BLaER1 (cell line): ENCODE results near the gene LCE7A.

ENCODE experiments used
- H3K27ac ChIP-seq: shearing (Covaris generic); formaldehyde crosslinking; 2 replicates; pipeline ENCODE4 v1.8.1; 2022
- H3K27me3 ChIP-seq: shearing (Covaris generic); formaldehyde crosslinking; 2 replicates; pipeline ENCODE4 v1.8.1; 2022
- H3K36me3 ChIP-seq: shearing (Covaris generic); formaldehyde crosslinking; 2 replicates; pipeline ENCODE4 v1.8.1; 2022
- H3K4me1 ChIP-seq: shearing (Covaris generic); formaldehyde crosslinking; 2 replicates; pipeline ENCODE4 v1.8.1; 2022
- H3K4me2 ChIP-seq: shearing (Covaris generic); formaldehyde crosslinking; 2 replicates; pipeline ENCODE4 v1.8.1; 2022
- H3K4me3 ChIP-seq: shearing (Covaris generic); formaldehyde crosslinking; 2 replicates; pipeline ENCODE4 v1.8.1; 2022
- H3K9ac ChIP-seq: shearing (Covaris generic); formaldehyde crosslinking; 2 replicates; pipeline ENCODE4 v1.8.1; 2022
- H3K9me3 ChIP-seq: shearing (Covaris generic); formaldehyde crosslinking; 2 replicates; pipeline ENCODE4 v1.8.1; 2022
- H4K20me1 ChIP-seq: shearing (Covaris generic); formaldehyde crosslinking; 2 replicates; pipeline ENCODE4 v1.8.1; 2022
- Cebpa-rat ChIP-seq: shearing (Covaris generic); IDR thresholded peaks from 2 replicates; pipeline ENCODE4 v1.8.1; 2022

The LCE7A gene

DNA sequence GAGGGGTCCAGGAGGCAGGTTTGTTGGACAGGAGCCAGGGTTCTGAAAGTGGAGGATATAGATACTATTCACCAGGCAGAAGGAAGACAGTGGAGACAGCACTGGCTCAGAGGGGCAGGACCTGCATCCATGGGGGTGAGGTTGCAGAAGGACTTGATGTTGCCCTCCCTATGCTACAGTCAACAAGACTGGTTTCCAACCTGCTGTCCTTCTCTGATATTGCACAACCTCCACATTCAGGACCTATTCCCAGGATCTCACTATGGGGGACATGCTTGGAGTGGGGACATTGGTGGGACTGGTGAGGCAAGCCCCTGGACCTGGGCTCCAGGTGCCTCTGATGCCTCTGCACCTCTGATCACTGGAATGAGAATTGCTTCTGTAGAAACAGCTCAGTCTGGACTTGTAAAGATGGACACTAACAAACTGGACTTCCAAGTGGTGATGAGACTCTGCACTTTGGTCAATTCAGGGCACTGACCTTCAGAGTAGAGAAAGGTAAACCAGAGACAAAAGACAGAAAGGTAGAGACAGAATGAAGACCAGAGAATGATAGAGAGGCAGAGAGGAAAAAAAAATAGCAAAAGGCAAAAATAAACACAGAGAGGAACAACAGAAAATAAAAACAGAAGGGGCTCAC, 19.9 kb downstream of the LCE7A start:
- Histone ChIP-seq H3K27ac (no peak overlapping the region), H3K4me1 (no peaks in the 10 kb centered on the region), H3K4me2 (no peak overlapping the region), H3K9me3 (no peaks in the 10 kb centered on the region), H3K36me3 (no peaks in the 10 kb centered on the region), H3K4me3 (no peak overlapping the region), H3K9ac (no peak overlapping the region), H4K20me1 (no peaks in the 10 kb centered on the region), H3K27me3 (no peaks in the 10 kb centered on the region)
- TF ChIP-seq Cebpa-rat = no peak

DNA sequence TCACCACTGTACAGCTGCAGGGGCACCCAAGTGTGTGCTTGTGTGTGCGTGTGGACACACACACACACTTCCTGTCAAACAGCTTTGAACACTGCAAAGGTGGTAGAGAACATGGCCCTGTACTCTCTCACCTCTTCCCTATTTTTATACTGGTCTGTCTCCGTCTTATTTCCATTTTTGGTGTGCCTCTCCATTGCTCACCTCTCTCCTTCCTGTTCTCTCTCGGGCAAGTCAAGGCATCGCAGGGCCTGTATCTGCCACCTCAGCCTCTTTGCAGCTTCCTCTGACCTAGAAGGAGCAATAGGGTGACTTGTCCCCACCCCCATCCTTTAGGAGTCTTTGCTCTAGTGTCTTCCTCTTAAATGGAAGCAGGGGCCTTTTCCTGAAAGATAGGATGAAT, 20.5 kb downstream of the LCE7A start:
- H3K9ac ChIP-seq = no peak overlapping the region
- no peak for TF ChIP-seq Cebpa-rat
- no peaks in the 10 kb centered on the region for H4K20me1 ChIP-seq
- H3K4me2 ChIP-seq = no peak overlapping the region
- no peak overlapping the region for H3K4me3 ChIP-seq
- H3K27ac ChIP-seq = no peak overlapping the region
- no peaks in the 10 kb centered on the region for H3K9me3 ChIP-seq
- H3K27me3 ChIP-seq = no peaks in the 10 kb centered on the region
- H3K36me3 ChIP-seq = no peaks in the 10 kb centered on the region
- no peaks in the 10 kb centered on the region for H3K4me1 ChIP-seq

DNA sequence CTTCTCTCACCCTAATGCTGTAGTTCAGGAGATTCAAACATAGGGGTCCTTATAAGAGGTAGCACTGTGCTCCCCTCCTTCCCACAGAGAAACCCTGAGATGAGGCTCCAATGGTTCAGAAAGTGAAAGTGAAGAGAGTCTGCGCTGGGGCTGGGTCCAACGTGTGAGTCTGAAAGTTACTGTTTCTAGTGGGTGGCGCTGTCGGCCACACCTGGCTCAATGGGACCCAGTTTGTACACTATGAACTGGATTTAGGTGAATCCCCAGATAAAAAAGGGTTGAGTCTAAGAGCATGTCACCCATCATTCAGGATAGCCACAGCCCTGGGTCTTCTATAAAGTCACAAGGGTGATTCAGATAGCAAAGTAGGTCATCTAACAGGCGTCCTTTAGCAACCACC, 21.1 kb downstream of the LCE7A start:
- Histone ChIP-seq H3K4me3 (no peak overlapping the region), H3K27me3 (no peaks in the 10 kb centered on the region), H3K4me2 (no peak overlapping the region), H3K9me3 (no peaks in the 10 kb centered on the region), H3K27ac (no peak overlapping the region), H4K20me1 (no peaks in the 10 kb centered on the region), H3K36me3 (no peaks in the 10 kb centered on the region), H3K9ac (no peak overlapping the region), H3K4me1 (no peaks in the 10 kb centered on the region)
- TF ChIP-seq Cebpa-rat = no peak

DNA sequence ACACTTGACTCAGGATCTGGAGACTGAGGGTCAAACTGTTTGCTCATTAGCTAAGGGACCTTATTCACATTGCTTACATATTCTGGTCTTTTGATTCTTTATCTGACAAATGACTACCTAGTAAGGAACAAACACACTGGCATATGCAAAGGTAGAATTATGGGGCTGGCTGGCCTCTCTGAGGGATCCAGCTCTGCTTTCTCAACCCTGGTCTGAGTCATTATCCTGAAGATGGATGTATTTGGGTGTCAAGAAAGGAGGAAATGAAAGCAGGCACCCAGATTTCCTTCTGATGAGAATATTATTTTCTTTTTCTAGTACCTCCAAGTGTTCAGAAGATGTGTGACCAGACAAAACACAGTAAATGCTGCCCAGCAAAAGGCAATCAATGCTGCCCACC, 24.3 kb downstream of the LCE7A start:
- Histone ChIP-seq H4K20me1 (no peaks in the 10 kb centered on the region), H3K4me3 (no peak overlapping the region), H3K27ac (no peak overlapping the region), H3K4me1 (0 out of 2 replicates have a peak, but pooled peaks cover 6% of the 10 kb centered on the region), H3K9ac (no peak overlapping the region), H3K36me3 (no peaks in the 10 kb centered on the region), H3K27me3 (no peaks in the 10 kb centered on the region), H3K9me3 (no peaks in the 10 kb centered on the region), H3K4me2 (no peak overlapping the region)
- no peak for TF ChIP-seq Cebpa-rat

DNA sequence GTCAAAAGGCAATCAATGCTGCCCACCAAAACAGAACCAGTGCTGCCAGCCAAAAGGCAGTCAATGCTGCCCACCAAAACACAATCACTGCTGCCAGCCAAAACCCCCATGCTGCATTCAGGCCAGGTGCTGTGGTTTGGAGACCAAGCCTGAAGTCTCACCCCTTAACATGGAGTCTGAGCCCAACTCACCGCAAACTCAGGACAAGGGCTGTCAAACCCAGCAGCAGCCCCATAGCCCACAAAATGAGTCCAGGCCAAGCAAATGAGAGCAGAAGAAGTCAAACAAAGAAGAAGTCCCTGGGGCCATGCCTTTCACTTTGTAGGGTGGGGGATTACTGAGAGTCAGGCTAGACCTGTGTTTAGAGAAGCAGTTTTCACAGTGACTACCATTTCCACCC, 24.7 kb downstream of the LCE7A start:
- no peak overlapping the region for H3K9ac ChIP-seq

DNA sequence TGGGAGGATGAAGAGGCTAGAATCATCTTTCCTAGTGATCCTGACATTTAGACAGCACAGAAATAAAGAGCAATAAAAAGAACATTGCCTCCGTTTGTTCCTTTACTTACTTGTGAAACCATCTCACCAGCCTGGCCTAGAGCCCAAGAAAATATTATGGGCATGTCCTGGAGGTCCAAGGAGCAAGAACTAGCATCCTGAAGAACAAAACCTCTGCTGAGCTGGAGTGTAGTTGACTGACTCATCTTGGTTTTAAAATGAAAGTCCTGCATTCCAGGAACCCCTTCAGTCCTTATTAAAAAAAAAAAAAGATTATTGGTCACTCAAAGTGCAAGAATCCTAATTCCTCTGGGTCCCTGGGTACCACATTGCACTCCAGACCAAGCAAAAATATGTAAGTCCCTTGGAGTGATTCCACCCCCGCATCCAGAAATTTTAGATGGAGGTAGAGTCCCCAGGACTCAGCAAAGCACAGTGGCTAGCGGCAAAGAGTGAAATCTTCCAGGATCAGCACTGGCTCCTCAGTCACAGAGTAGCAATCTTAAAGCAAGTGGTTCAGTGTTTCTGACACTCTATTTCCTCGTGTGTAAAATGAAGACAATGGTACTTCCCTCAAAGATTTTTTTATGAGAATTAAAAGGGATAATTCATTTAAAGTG, 25.3 kb downstream of the LCE7A start:
- Histone ChIP-seq H3K9me3 (no peaks in the 10 kb centered on the region), H3K4me2 (no peak overlapping the region), H3K27me3 (no peaks in the 10 kb centered on the region), H3K27ac (no peak overlapping the region), H4K20me1 (no peaks in the 10 kb centered on the region), H3K4me3 (no peak overlapping the region), H3K9ac (no peak overlapping the region), H3K36me3 (no peaks in the 10 kb centered on the region), H3K4me1 (0 out of 2 replicates have a peak, but pooled peaks cover 6% of the 10 kb centered on the region)
- no peak for TF ChIP-seq Cebpa-rat

More for the DNA sequence above, 24.7 kb downstream of the LCE7A start:
- no peak overlapping the region for H3K27ac ChIP-seq
- no peaks in the 10 kb centered on the region for H4K20me1 ChIP-seq
- H3K4me2 ChIP-seq = no peak overlapping the region
- no peaks in the 10 kb centered on the region for H3K9me3 ChIP-seq
- 0 out of 2 replicates have a peak, but pooled peaks cover 6% of the 10 kb centered on the region for H3K4me1 ChIP-seq
- H3K27me3 ChIP-seq = no peaks in the 10 kb centered on the region
- no peak overlapping the region for H3K4me3 ChIP-seq
- no peak for TF ChIP-seq Cebpa-rat
- H3K36me3 ChIP-seq = no peaks in the 10 kb centered on the region

DNA sequence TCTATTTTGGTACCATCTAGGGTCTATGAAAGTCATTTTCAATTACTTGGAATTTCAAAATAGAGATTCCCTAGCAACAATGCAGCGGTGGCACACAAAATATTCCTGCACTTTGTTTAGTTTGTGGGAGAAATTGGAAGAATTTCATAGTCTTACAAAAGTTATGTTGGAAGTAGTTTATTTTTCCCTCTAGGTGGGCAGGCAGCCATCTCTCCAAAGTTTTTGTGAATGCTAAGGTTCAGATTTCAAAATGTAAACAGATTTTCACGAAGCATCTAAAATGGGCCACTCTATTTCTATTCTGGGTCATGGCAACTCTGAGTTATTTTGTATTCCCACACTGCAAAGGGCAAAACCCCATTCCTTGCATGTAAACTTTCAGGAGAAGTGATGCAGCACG, 26.3 kb downstream of the LCE7A start:
- Histone ChIP-seq H3K4me1 (0 out of 2 replicates have a peak, but pooled peaks cover 6% of the 10 kb centered on the region), H3K36me3 (no peaks in the 10 kb centered on the region), H4K20me1 (no peaks in the 10 kb centered on the region), H3K27me3 (no peaks in the 10 kb centered on the region), H3K4me3 (no peak overlapping the region), H3K27ac (no peak overlapping the region), H3K9ac (no peak overlapping the region), H3K9me3 (no peaks in the 10 kb centered on the region), H3K4me2 (no peak overlapping the region)
- no peak for TF ChIP-seq Cebpa-rat

DNA sequence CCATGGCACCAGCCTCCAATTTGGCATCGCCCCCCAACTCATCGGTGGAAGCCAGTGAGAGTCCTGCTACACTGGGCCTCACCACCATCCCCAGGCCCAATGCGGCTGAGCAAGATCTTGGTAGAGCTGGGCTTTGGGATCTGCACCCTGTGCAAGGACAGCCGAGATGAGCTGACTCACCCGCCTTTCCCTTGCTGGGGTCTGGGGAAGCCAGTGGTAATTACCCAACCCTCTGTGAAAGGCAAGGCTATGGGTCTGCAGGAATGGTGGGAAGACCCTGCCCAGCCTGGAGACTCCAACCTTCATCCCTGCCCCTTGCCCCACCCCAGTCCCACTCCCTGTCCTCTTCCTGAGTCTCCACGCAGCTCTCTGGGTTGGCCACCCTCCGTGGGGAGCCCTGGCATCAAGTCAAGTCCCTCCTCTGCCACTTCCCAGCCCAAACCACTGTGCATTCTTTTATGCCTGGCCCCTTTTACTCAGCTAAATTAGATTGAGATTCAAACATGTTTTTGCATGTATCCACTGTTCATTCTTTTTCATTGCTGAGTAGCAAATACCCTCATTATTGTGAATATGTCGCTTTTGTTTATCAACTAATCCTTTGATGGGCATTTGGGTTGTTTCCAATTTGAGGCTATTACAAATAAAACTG, 27.1 kb downstream of the LCE7A start:
- Histone ChIP-seq H3K4me1 (0 out of 2 replicates have a peak, but pooled peaks cover 6% of the 10 kb centered on the region), H3K27me3 (no peaks in the 10 kb centered on the region), H3K4me3 (no peak overlapping the region), H3K27ac (no peak overlapping the region), H4K20me1 (no peaks in the 10 kb centered on the region), H3K9me3 (no peaks in the 10 kb centered on the region), H3K4me2 (no peak overlapping the region; the same call in 1 of the 2 replicates), H3K9ac (no peak overlapping the region), H3K36me3 (no peaks in the 10 kb centered on the region)
- TF ChIP-seq Cebpa-rat = no peak

DNA sequence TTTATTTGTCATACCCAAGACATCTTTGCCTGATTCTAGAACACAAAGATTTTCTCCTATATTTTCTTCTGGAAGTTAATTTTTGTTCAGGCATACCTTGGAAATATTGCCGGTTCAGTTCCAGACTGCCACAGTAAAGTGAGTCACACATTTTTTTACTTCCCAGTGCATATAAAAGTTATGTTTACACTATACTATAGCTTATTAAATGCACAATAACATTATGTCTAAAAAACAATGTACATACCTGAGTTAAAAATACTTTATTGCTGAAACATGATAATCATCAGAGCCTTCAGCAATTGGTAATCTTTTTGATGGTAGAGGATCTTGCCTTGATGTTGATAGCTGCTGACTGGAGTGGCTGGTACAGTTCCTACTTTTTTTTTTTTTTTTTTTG, 28.3 kb downstream of the LCE7A start:
- Histone ChIP-seq H3K27ac (no peak overlapping the region), H3K4me1 (0 out of 2 replicates have a peak, but pooled peaks cover 6% of the 10 kb centered on the region), H3K9ac (no peak overlapping the region), H3K36me3 (no peaks in the 10 kb centered on the region), H3K27me3 (no peaks in the 10 kb centered on the region), H3K4me2 (no peak overlapping the region), H3K9me3 (no peaks in the 10 kb centered on the region), H3K4me3 (no peak overlapping the region), H4K20me1 (no peaks in the 10 kb centered on the region)
- TF ChIP-seq Cebpa-rat = no peak

DNA sequence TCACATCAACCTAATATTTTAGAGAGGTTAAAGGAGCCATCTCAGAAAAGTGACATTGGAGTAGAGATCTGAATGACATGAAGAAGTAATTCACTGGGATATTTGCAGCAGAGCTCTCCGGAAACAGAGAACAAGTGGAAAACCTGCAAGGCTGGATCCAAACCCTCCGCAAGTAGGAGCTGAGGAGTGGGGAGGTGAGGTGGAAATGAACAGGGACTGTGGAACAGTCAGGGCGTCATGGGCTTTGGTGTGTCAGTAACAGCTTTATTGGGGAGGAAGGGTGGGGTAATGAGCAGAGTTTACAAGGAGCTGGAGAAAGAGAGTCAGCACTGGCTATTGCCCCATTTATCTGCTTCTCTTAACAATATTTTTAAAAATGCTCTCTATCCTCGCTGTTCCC, 39.2 kb downstream of the LCE7A start:
- Histone ChIP-seq H3K27ac (no peak overlapping the region), H3K36me3 (no peaks in the 10 kb centered on the region), H3K9me3 (no peaks in the 10 kb centered on the region), H4K20me1 (no peaks in the 10 kb centered on the region), H3K9ac (no peak overlapping the region), H3K27me3 (no peaks in the 10 kb centered on the region), H3K4me2 (no peak overlapping the region), H3K4me1 (no peaks in the 10 kb centered on the region), H3K4me3 (no peak overlapping the region)
- no peak for TF ChIP-seq Cebpa-rat
